DMS53 treated with DMSO at 0.1 percent for 48 hours (cell line): Measurements from ENCODE around the gene TGM6.

ENCODE experiments used
- DNase-seq: peaks from one replicate; lab custom pipeline; 2025; ENCODE audit not compliant: unreplicated experiment; lab: John Stamatoyannopoulos, UW

The TGM6 gene

GRCh38 chr20:2451939-2452732 is 71.4 kb downstream of the TGM6 start:
- DNase-seq: peak; percentile 53

- no peak for DNase-seq
These were observed 73.1 kb downstream of the TGM6 start for GRCh38 chr20:2453792-2454191.

- no peak for DNase-seq
These were observed 75.2 kb downstream of the TGM6 start for GRCh38 chr20:2455771-2456497.

- no peak for DNase-seq
These were observed 78.3 kb downstream of the TGM6 start for GRCh38 chr20:2458919-2459499.

GRCh38 chr20:2459981-2460751 is 79.5 kb downstream of the TGM6 start:
- DNase-seq: no peak

GRCh38 chr20:2460752-2461424 is 80.2 kb downstream of the TGM6 start:
- no peak for DNase-seq

GRCh38 chr20:2462484-2462883 is 81.8 kb downstream of the TGM6 start:
- DNase-seq: no peak

GRCh38 chr20:2463616-2464365 is 83.1 kb downstream of the TGM6 start:
- DNase-seq: no peak

- no peak for DNase-seq
These were observed 84.4 kb downstream of the TGM6 start for GRCh38 chr20:2465100-2465499.

- DNase-seq: no peak
These were observed 86.7 kb downstream of the TGM6 start for GRCh38 chr20:2467412-2467811.

- DNase-seq: no peak
These were observed 88.1 kb downstream of the TGM6 start for GRCh38 chr20:2468581-2469407.

GRCh38 chr20:2469991-2470422 is 89.3 kb downstream of the TGM6 start:
- DNase-seq: peak; percentile 17

- peak; percentile 96 for DNase-seq
These were observed 89.9 kb downstream of the TGM6 start, which contains the start of gene SNRPB for GRCh38 chr20:2470423-2471193. SNRPB (minus strand) TSS chr20:2470789; CDS start chr20:2470690, 99 bp downstream.

- no peak for DNase-seq
These were observed 92.8 kb downstream of the TGM6 start for GRCh38 chr20:2473516-2473915.

GRCh38 chr20:2475850-2476741 is 95.4 kb downstream of the TGM6 start:
- no peak for DNase-seq

- no peak for DNase-seq
These were observed 96.3 kb downstream of the TGM6 start for GRCh38 chr20:2476742-2477615.
